ENCODE data around the gene CELSR2. TPM values are rescaled to one million over a fixed set of nuclear protein-coding genes. Genes with fewer than 3 reads are reported as not detected.

Gene CELSR2
- polyA plus RNA-seq, 2 donors: 17.4 to 19.4 TPM

DNA sequence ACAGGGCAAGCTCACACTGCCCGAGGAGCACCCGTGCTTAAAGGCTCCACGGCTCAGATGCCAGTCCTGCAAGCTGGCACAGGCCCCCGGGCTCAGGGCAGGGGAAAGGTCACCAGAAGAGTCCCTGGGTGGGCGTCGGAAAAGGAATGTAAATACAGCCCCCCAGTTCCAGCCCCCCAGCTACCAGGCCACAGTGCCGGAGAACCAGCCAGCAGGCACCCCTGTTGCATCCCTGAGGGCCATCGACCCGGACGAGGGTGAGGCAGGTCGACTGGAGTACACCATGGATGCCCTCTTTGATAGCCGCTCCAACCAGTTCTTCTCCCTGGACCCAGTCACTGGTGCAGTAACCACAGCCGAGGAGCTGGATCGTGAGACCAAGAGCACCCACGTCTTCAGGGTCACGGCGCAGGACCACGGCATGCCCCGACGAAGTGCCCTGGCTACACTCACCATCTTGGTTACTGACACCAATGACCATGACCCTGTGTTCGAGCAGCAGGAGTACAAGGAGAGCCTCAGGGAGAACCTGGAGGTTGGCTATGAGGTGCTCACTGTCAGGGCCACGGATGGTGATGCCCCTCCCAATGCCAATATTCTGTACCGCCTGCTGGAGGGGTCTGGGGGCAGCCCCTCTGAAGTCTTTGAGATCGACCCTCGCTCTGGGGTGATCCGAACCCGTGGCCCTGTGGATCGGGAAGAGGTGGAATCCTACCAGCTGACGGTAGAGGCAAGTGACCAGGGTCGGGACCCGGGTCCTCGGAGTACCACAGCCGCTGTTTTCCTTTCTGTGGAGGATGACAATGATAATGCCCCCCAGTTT lies 1.3 kb downstream of the CELSR2 start:
- peaks cover 0 to 8% of the 10 kb centered on the region in 2 donors for H3K36me3 ChIP-seq (ENCODE audit: control insufficient read depth in 2 of 2, insufficient read depth in 2 of 2, low read length in 1 of 2)
- WGBS, 2 donors: 79 to 81% methylated on average over 33 of the region's 33 CpGs
- peaks cover 0 to 2% of the 10 kb centered on the region in 2 donors for H3K9me3 ChIP-seq (ENCODE audit: control insufficient read depth in 2 of 2, insufficient read depth in 1 of 2, low read depth in 1 of 2, low read length in 1 of 2)
- peak overlapping the region; percentile 74 to 95 for H3K4me3 ChIP-seq (ENCODE audit: low read depth in 1 of 2, low read length in 2 of 2)
- peaks cover 13 to 41% of the 10 kb centered on the region in 2 donors for H3K4me1 ChIP-seq (ENCODE audit: control insufficient read depth in 2 of 2, insufficient read depth in 2 of 2, low read length in 1 of 2)
- H3K27ac ChIP-seq (ENCODE audit: low read depth in 2 of 2, low read length in 1 of 2): peak overlapping the region in 1 of 2 donors; percentile 19
- H3K27me3 ChIP-seq (ENCODE audit: control insufficient read depth in 1 of 2, insufficient read depth in 2 of 2, low read length in 2 of 2): no peaks in the 10 kb centered on the region

DNA sequence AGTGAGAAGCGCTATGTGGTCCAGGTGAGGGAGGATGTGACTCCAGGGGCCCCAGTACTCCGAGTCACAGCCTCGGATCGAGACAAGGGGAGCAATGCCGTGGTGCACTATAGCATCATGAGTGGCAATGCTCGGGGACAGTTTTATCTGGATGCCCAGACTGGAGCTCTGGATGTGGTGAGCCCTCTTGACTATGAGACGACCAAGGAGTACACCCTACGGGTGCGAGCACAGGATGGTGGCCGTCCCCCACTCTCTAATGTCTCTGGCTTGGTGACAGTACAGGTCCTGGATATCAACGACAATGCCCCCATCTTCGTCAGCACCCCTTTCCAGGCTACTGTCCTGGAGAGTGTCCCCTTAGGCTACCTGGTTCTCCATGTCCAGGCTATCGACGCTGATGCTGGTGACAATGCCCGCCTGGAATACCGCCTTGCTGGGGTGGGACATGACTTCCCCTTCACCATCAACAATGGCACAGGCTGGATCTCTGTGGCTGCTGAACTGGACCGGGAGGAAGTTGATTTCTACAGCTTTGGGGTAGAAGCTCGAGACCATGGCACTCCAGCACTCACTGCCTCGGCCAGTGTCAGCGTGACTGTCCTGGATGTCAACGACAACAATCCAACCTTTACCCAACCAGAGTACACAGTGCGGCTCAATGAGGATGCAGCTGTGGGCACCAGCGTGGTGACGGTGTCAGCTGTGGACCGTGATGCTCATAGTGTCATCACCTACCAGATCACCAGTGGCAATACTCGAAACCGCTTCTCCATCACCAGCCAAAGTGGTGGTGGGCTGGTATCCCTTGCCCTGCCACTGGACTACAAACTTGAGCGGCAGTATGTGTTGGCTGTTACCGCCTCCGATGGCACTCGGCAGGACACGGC lies 2.2 kb downstream of the CELSR2 start:
- Histone ChIP-seq H3K27me3 (ENCODE audit: control insufficient read depth in 1 of 2, insufficient read depth in 2 of 2, low read length in 2 of 2) (no peaks in the 10 kb centered on the region), H3K27ac (ENCODE audit: low read depth in 2 of 2, low read length in 1 of 2) (no peak overlapping the region), H3K4me3 (ENCODE audit: low read depth in 1 of 2, low read length in 2 of 2) (no peak overlapping the region), H3K4me1 (ENCODE audit: control insufficient read depth in 2 of 2, insufficient read depth in 2 of 2, low read length in 1 of 2) (peaks cover 13 to 41% of the 10 kb centered on the region in 2 donors), H3K9me3 (ENCODE audit: control insufficient read depth in 2 of 2, insufficient read depth in 1 of 2, low read depth in 1 of 2, low read length in 1 of 2) (peaks cover 0 to 2% of the 10 kb centered on the region in 2 donors), H3K36me3 (ENCODE audit: control insufficient read depth in 2 of 2, insufficient read depth in 2 of 2, low read length in 1 of 2) (peaks cover 0 to 8% of the 10 kb centered on the region in 2 donors)
- whole genome bisulfite sequencing, 2 donors: 95% methylated on average over 32 of the region's 32 CpGs

DNA sequence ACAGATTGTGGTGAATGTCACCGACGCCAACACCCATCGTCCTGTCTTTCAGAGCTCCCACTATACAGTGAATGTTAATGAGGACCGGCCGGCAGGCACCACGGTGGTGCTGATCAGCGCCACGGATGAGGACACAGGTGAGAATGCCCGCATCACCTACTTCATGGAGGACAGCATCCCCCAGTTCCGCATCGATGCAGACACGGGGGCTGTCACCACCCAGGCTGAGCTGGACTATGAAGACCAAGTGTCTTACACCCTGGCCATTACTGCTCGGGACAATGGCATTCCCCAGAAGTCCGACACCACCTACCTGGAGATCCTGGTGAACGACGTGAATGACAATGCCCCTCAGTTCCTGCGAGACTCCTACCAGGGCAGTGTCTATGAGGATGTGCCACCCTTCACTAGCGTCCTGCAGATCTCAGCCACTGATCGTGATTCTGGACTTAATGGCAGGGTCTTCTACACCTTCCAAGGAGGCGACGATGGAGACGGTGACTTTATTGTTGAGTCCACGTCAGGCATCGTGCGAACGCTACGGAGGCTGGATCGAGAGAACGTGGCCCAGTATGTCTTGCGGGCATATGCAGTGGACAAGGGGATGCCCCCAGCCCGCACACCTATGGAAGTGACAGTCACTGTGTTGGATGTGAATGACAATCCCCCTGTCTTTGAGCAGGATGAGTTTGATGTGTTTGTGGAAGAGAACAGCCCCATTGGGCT lies 3.0 kb downstream of the CELSR2 start:
- H3K4me3 ChIP-seq (ENCODE audit: low read depth in 1 of 2, low read length in 2 of 2): no peak overlapping the region
- peaks cover 0 to 8% of the 10 kb centered on the region in 2 donors for H3K36me3 ChIP-seq (ENCODE audit: control insufficient read depth in 2 of 2, insufficient read depth in 2 of 2, low read length in 1 of 2)
- peak overlapping the region in 1 of 2 donors; percentile 95 for H3K27ac ChIP-seq (ENCODE audit: low read depth in 2 of 2, low read length in 1 of 2)
- H3K9me3 ChIP-seq (ENCODE audit: control insufficient read depth in 2 of 2, insufficient read depth in 1 of 2, low read depth in 1 of 2, low read length in 1 of 2): peaks cover 0 to 2% of the 10 kb centered on the region in 2 donors
- 95 to 96% methylated on average over 30 to 31 of the region's 31 CpGs for WGBS, 2 donors
- no peaks in the 10 kb centered on the region for H3K27me3 ChIP-seq (ENCODE audit: control insufficient read depth in 1 of 2, insufficient read depth in 2 of 2, low read length in 2 of 2)
- peaks cover 13 to 41% of the 10 kb centered on the region in 2 donors for H3K4me1 ChIP-seq (ENCODE audit: control insufficient read depth in 2 of 2, insufficient read depth in 2 of 2, low read length in 1 of 2)

DNA sequence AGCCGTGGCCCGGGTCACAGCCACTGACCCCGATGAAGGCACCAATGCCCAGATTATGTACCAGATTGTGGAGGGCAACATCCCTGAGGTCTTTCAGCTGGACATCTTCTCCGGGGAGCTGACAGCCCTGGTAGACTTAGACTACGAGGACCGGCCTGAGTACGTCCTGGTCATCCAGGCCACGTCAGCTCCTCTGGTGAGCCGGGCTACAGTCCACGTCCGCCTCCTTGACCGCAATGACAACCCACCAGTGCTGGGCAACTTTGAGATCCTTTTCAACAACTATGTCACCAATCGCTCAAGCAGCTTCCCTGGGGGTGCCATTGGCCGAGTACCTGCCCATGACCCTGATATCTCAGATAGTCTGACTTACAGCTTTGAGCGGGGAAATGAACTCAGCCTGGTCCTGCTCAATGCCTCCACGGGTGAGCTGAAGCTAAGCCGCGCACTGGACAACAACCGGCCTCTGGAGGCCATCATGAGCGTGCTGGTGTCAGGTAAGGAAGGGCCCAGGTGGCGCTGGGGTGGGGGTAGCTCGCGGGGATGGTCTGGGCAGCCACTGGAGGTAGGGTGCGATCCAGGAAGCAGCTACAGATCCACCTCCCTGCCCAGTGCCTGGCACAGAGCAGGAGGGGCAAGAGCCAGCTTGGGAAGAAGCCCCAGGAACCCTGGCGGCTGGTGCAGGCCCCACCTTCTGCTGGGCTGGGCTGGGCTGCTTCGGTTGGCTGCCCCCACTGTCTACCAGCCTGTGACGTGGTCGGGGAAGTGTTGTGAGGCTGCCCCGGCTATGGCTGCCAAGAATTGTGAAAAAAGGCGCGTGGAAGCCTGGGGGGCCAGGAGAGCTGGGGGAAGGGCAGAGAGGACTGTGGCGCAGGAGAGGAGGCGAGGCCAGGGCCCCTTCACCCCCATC lies 3.8 kb downstream of the CELSR2 start:
- 62 to 67% methylated on average over 33 of the region's 33 CpGs for WGBS, 2 donors
- H3K36me3 ChIP-seq (ENCODE audit: control insufficient read depth in 2 of 2, insufficient read depth in 2 of 2, low read length in 1 of 2): peaks cover 0 to 8% of the 10 kb centered on the region in 2 donors
- H3K4me3 ChIP-seq (ENCODE audit: low read depth in 1 of 2, low read length in 2 of 2): peak overlapping the region; percentile 38 to 50
- H3K27me3 ChIP-seq (ENCODE audit: control insufficient read depth in 1 of 2, insufficient read depth in 2 of 2, low read length in 2 of 2): no peaks in the 10 kb centered on the region
- peaks cover 0 to 2% of the 10 kb centered on the region in 2 donors for H3K9me3 ChIP-seq (ENCODE audit: control insufficient read depth in 2 of 2, insufficient read depth in 1 of 2, low read depth in 1 of 2, low read length in 1 of 2)
- H3K4me1 ChIP-seq (ENCODE audit: control insufficient read depth in 2 of 2, insufficient read depth in 2 of 2, low read length in 1 of 2): peaks cover 13 to 41% of the 10 kb centered on the region in 2 donors
- peak overlapping the region; percentile 87 to 95 for H3K27ac ChIP-seq (ENCODE audit: low read depth in 2 of 2, low read length in 1 of 2)

DNA sequence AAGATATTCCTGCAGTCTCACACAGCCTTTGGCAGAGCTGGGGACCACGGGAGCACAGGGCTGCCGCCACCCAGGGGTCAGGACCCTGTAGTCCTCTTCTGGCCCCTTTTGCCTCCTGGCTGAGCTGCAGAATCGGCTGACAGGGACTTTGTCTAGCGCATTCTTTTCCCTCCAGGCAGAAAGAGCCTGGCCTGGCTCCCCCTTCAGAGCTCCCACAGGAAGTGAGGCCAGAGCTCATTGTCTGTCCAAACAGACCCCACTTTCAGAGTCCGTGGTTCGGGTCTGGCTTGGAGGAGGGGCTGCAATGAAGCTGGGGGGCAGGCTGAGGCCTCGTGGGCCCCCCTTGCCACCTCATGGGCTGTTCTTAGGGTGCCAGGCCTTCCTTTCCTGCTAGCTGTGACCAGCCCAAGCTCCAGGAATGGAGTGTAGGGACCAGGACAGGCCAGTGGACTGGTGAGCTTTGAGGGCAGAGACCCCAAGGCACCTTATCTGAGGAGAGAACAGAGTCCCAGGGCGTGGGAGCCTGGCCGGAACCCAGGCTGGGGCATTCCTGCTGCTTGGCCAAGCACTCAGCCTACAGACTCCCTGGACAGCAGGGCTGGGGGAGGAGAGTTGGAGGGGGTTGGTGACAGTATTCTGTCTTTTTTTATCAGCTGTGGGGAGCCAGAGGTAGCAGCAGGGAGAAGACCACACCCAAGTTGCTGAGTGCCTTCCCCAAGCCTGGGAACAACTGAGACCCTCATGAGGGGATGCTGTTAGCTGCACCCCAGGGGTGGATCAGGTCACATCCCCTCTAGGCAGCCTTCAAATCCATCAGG lies 4.7 kb downstream of the CELSR2 start:
- Histone ChIP-seq H3K36me3 (ENCODE audit: control insufficient read depth in 2 of 2, insufficient read depth in 2 of 2, low read length in 1 of 2) (peaks cover 0 to 13% of the 10 kb centered on the region in 2 donors), H3K4me3 (ENCODE audit: low read depth in 1 of 2, low read length in 2 of 2) (peak overlapping the region; percentile 38 to 50), H3K4me1 (ENCODE audit: control insufficient read depth in 2 of 2, insufficient read depth in 2 of 2, low read length in 1 of 2) (peaks cover 13 to 39% of the 10 kb centered on the region in 2 donors), H3K27me3 (ENCODE audit: control insufficient read depth in 1 of 2, insufficient read depth in 2 of 2, low read length in 2 of 2) (no peaks in the 10 kb centered on the region), H3K9me3 (ENCODE audit: control insufficient read depth in 2 of 2, insufficient read depth in 1 of 2, low read depth in 1 of 2, low read length in 1 of 2) (peaks cover 0 to 2% of the 10 kb centered on the region in 2 donors), H3K27ac (ENCODE audit: low read depth in 2 of 2, low read length in 1 of 2) (peak overlapping the region; percentile 87 to 95)
- 26 to 39% methylated on average over 8 to 9 of the region's 9 CpGs for WGBS, 2 donors

DNA sequence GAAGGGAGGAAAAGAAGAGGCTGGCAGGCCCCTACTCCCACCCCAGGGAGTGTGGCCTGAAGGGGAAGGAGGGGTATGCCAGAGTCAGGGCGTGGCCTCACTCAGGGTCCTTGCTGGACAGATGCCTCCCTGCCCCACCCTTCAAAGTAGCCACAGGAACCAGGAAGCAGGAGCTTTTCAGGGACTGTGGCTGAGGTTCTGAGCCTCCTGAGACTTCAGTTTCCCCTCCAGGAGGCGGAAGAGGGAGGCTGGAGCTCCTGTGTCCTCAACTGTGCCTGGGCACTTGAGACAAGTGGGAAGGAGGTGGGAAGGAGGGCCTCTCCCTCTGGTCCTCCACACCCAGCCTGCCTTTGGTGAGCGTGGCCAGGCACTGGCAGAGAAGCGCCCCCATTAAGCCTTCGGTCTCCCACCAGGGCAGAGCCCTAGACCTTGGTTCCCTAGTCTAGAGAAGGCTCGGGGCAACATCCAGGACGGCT lies 5.3 kb downstream of the CELSR2 start:
- WGBS, 2 donors: 52 to 54% methylated on average over 7 of the region's 7 CpGs
- Histone ChIP-seq H3K27me3 (ENCODE audit: control insufficient read depth in 1 of 2, insufficient read depth in 2 of 2, low read length in 2 of 2) (no peaks in the 10 kb centered on the region), H3K27ac (ENCODE audit: low read depth in 2 of 2, low read length in 1 of 2) (peak overlapping the region; percentile 87 to 95), H3K4me3 (ENCODE audit: low read depth in 1 of 2, low read length in 2 of 2) (peak overlapping the region; percentile 34 to 38), H3K36me3 (ENCODE audit: control insufficient read depth in 2 of 2, insufficient read depth in 2 of 2, low read length in 1 of 2) (peaks cover 0 to 13% of the 10 kb centered on the region in 2 donors), H3K4me1 (ENCODE audit: control insufficient read depth in 2 of 2, insufficient read depth in 2 of 2, low read length in 1 of 2) (peaks cover 13 to 37% of the 10 kb centered on the region in 2 donors), H3K9me3 (ENCODE audit: control insufficient read depth in 2 of 2, insufficient read depth in 1 of 2, low read depth in 1 of 2, low read length in 1 of 2) (peaks cover 0 to 2% of the 10 kb centered on the region in 2 donors)

DNA sequence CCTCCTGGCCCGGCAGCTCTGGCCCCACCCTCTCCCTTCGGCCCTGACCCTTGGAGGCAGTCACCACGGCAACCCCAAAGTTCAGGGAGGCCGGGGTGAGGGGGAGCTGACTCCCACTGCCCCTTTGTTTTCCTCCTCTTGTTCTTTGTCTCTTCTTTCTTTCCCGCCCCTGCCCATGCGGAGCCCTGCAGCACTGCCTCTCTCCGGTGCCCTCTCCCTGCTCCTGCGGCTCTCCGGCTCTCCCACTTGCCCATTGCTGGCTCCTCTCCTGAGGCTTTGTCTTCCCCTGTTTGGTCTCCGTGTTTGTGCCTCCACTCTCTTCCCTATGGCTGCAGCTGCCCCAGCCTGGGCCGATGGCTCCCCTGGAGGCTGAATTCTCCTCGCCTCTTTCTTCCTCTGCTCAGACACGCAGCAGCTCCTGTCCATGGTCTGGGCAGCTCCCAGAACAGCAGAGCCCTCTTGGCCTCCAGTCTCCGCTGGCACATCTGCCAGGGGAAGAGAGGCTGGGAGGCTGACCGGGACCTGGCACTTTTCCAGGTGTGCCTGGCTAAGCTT lies 5.8 kb downstream of the CELSR2 start:
- no peaks in the 10 kb centered on the region for H3K27me3 ChIP-seq (ENCODE audit: control insufficient read depth in 1 of 2, insufficient read depth in 2 of 2, low read length in 2 of 2)
- H3K4me1 ChIP-seq (ENCODE audit: control insufficient read depth in 2 of 2, insufficient read depth in 2 of 2, low read length in 1 of 2): peaks cover 13 to 35% of the 10 kb centered on the region in 2 donors
- peaks cover 0 to 13% of the 10 kb centered on the region in 2 donors for H3K36me3 ChIP-seq (ENCODE audit: control insufficient read depth in 2 of 2, insufficient read depth in 2 of 2, low read length in 1 of 2)
- WGBS, 2 donors: 36 to 51% methylated on average over 15 of the region's 15 CpGs
- H3K4me3 ChIP-seq (ENCODE audit: low read depth in 1 of 2, low read length in 2 of 2): peak overlapping the region; percentile 34 to 38
- peak overlapping the region; percentile 87 to 95 for H3K27ac ChIP-seq (ENCODE audit: low read depth in 2 of 2, low read length in 1 of 2)
- H3K9me3 ChIP-seq (ENCODE audit: control insufficient read depth in 2 of 2, insufficient read depth in 1 of 2, low read depth in 1 of 2, low read length in 1 of 2): peaks cover 0 to 2% of the 10 kb centered on the region in 2 donors
